Neural crest cell (in vitro differentiated cells): ENCODE results near the gene APOA5. TPM values are rescaled to one million over a fixed set of nuclear protein-coding genes. Genes with fewer than 3 reads are reported as not detected.

Experiments used
- DNase-seq: peaks from one replicate; pipeline ENCODE4 v3.0.0; 2021; ENCODE audit warnings: low read depth, mixed read lengths, low spot score
- H3K27ac Mint-ChIP-seq: one replicate; pipeline ENCODE4 v1.8.0; 2021; ENCODE audit warnings: mild to moderate bottlenecking, mixed read lengths; ENCODE audit not compliant: unreplicated experiment
- H3K27me3 Mint-ChIP-seq: 2 replicates; pipeline ENCODE4 v1.8.0; 2021; ENCODE audit warnings: low read depth, mild to moderate bottlenecking, mixed read lengths
- H3K36me3 Mint-ChIP-seq: 2 replicates; pipeline ENCODE4 v1.8.0; 2021; ENCODE audit warnings: low read depth, mild to moderate bottlenecking, mixed read lengths
- H3K4me1 Mint-ChIP-seq: 2 replicates; pipeline ENCODE4 v1.8.0; 2021; ENCODE audit warnings: mixed read lengths
- H3K4me3 Mint-ChIP-seq: one replicate; pipeline ENCODE4 v1.8.0; 2021; ENCODE audit warnings: mild to moderate bottlenecking, mixed read lengths
- H3K9me3 Mint-ChIP-seq: 2 replicates; pipeline ENCODE4 v1.8.0; 2021; ENCODE audit warnings: mixed read lengths
- total RNA-seq: library from RNA; stranded (reverse); gene quantifications from 2 replicates; pipeline ENCODE4 v1.2.1, GENCODE V29; 2021
- TF ChIP-seq, protein P1 (sequence below): fragments of 200-600 bp; sonication (generic); conservative IDR thresholded peaks from 2 replicates; pipeline ENCODE4 v1.5.0; 2021; ENCODE audit warnings: antibody characterized with exemption, mild to moderate bottlenecking

Gene APOA5
- total RNA-seq, 1 donor from 2014 or later, result not detected

DNA sequence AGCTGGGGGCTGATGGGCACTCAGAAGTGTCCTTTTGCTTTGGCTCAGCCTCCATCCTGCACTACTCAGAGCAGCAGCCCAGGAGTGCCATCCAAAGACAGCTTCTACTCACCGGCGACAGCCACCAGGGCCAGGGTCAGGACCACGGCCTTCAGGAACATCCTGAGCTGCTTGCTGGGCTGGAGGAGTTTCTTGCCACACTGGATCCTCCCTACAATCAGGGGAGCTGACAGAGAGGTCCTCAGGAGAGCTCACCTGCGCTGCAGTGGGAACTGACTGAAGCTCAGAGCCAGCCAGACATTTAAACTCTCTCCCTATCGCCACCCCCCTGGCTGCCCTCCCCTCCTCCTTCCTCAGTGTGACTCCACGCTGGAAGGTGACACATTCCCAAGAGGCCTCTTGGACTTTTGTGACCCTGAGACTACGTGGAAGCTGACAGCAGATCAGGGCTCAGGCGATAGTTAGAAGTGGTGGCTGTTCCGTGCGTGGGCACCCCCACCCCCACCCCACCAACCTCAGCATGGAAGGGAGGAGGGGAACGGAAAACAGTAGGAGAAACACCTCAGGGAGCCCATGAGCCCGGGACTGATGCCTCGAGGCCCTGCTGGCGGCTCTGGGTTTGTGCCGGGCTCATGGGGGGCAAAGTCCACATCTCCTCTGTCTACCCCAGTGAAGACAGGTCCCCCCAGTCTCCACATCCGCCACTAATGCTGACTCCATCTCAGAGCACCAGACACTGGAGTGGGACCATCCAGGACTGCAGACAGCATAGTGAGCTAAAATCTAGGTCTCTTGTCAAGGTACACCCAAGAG lies 31.6 kb upstream of the APOA5 start, which contains the start of gene APOA4:
TSS of gene APOA4 (minus strand) at position 274 of the 813 bp plus-strand sequence. CDS start at position 161, 113 bp downstream.
- H3K4me3 Mint-ChIP-seq, result no peak within 1 kb of the TSS
- TF ChIP-seq, protein P1, sequence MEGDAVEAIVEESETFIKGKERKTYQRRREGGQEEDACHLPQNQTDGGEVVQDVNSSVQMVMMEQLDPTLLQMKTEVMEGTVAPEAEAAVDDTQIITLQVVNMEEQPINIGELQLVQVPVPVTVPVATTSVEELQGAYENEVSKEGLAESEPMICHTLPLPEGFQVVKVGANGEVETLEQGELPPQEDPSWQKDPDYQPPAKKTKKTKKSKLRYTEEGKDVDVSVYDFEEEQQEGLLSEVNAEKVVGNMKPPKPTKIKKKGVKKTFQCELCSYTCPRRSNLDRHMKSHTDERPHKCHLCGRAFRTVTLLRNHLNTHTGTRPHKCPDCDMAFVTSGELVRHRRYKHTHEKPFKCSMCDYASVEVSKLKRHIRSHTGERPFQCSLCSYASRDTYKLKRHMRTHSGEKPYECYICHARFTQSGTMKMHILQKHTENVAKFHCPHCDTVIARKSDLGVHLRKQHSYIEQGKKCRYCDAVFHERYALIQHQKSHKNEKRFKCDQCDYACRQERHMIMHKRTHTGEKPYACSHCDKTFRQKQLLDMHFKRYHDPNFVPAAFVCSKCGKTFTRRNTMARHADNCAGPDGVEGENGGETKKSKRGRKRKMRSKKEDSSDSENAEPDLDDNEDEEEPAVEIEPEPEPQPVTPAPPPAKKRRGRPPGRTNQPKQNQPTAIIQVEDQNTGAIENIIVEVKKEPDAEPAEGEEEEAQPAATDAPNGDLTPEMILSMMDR, result no peak

DNA sequence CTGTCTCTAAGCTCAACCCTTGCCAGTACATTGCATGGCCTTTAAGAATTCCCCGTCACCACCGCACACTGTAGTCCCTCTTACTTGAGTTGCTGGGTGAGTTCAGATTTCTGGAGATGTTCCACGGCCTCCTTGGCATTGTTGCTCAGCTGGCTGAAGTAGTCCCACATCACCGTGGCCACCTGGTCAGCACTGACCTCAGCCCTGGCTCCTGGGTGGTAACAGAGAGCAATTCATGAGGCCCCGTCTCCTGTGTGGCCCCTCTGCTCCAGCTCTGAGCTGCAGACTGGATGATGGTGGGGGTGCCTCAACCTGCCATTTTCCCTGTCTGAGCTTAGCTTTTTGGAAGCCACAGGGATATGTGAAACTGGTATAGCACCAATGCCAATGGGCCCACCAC lies 30.9 kb upstream of the APOA5 start:
- Mint-ChIP-seq H3K4me1 (no peaks in the 10 kb centered on the region), H3K36me3 (no peaks in the 10 kb centered on the region), H3K27ac (no peak overlapping the region), H3K4me3 (no peak overlapping the region), H3K9me3 (no peaks in the 10 kb centered on the region), H3K27me3 (no peaks in the 10 kb centered on the region)
- no peak for DNase-seq
- TF ChIP-seq, protein P1, result no peak

More for the DNA sequence above, 31.6 kb upstream of the APOA5 start, which contains the start of gene APOA4:
- DNase-seq, result no peak
- Mint-ChIP-seq H3K9me3 (no peaks in the 10 kb centered on the region), H3K27ac (no peak within 1 kb of the TSS), H3K4me1 (no peaks in the 10 kb centered on the region), H3K36me3 (no peaks in the 10 kb centered on the region), H3K27me3 (no peaks in the 10 kb centered on the region)

DNA sequence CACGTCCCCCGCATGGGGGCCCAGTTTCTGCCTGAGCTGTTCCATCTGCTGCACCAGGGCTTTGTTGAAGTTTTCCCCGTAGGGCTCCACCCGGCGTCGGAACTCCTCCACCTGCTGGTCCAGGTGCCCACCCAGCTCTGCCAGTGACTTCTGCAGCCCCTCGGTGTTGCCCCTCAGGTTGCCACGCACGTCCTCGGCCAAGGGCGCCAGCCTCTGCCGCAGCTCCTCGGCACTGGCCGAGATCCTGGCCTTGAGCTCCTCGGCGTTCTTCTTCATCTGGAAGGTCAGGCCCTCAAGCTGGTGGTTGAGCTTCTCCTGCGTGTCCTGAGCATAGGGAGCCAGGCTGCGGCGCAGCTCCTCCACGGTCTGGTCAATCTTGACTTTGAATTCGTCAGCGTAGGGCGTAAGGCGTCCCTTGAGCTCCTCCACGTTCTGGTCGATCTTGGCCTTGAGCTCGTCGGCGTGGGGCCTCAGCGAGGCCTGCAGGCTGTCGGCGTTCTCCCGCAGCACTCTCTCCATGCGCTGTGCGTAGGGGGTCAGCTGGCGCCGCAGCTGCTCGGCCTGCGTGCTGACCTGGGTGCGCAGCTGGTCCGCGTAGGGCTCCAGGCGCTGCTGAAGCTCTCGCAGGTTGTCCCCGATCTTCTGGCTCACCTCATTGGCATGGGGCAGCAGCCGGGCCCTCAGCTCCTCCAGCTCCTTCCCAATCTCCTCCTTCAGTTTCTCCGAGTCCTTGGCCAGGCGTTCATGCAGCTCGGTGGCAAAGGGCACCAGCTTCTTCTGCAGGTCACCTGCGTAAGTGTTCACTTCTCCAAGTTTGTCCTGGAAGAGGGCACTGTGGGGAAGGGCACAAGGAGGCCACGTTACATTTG lies 29.6 kb upstream of the APOA5 start:
- Mint-ChIP-seq H3K36me3 (no peaks in the 10 kb centered on the region), H3K27ac (no peak overlapping the region), H3K4me1 (no peaks in the 10 kb centered on the region), H3K9me3 (no peaks in the 10 kb centered on the region), H3K27me3 (no peaks in the 10 kb centered on the region), H3K4me3 (no peak overlapping the region)
- TF ChIP-seq, protein P1, result no peak
- no peak for DNase-seq

DNA sequence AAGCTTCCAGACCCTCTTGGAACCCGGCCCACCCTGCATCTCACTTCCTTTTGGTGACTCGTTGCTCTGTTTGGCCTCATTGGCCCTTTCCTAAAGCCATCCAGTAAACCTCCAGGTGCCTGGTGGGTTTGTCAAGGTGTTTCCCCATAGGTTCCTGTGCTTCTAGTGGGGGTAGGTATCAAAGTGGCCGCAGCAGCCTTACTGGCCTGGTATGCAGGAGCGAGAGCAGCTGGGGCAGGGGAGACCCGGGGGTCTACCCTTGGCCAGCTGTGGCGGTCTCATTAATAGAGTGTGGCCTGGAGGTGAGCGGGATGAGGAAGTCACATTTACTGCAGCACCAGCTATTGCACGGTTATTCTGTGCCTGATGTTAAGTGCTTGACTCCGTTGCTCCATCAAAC lies 27.4 kb upstream of the APOA5 start:
- Mint-ChIP-seq H3K36me3 (no peaks in the 10 kb centered on the region), H3K9me3 (no peaks in the 10 kb centered on the region), H3K27me3 (no peaks in the 10 kb centered on the region), H3K4me3 (no peak overlapping the region), H3K4me1 (no peaks in the 10 kb centered on the region), H3K27ac (no peak overlapping the region)
- TF ChIP-seq, protein P1, result no peak
- DNase-seq, result no peak

DNA sequence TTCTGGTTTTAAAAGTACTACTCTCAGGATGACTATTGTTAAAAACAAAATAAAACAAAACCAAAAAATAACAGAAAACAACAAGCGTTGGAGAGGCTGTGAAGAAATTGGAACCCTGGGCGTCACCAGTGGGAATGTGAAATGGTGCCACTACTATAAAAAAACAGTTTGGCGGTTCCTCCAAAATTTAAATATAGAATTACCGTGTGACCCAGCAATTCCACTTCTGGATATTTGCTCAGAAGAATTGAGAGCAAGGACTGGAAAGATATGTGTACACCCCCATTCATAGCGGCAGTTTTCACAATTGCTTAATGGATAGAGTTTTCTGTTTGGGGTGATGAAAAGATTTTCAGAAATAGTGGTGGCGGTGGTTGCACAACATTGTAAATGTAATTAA lies 22.8 kb upstream of the APOA5 start:
- Mint-ChIP-seq H3K4me1 (no peaks in the 10 kb centered on the region), H3K27me3 (no peaks in the 10 kb centered on the region), H3K9me3 (no peaks in the 10 kb centered on the region), H3K4me3 (no peak overlapping the region), H3K27ac (no peak overlapping the region), H3K36me3 (no peaks in the 10 kb centered on the region)
- TF ChIP-seq, protein P1, result no peak
- no peak for DNase-seq
